H7 (cell line): ENCODE measurements around the gene ELP5. TPM values are rescaled to one million over a fixed set of nuclear protein-coding genes. Genes with fewer than 3 reads are reported as not detected.

Experiments used
- DNase-seq: peaks from one replicate; pipeline ENCODE4 v3.0.0; 2012
- H3K27me3 ChIP-seq: 2 replicates; pipeline ENCODE4 v1.6.0; 2011; ENCODE audit warnings: mild to moderate bottlenecking, low read length; ENCODE audit not compliant: control insufficient read depth, insufficient read depth
- H3K36me3 ChIP-seq: replicated peaks from 2 replicates; pipeline ENCODE4 v1.5.1; 2011; ENCODE audit warnings: low read length; ENCODE audit not compliant: control insufficient read depth, insufficient read depth
- H3K4me3 ChIP-seq: 2 replicates; pipeline ENCODE4 v1.5.1; 2011; ENCODE audit warnings: low read depth, mild to moderate bottlenecking, control low read depth, low read length, moderate library complexity; ENCODE audit not compliant: insufficient read depth
- total RNA-seq: library from RNA; depleted of rRNA; stranded (reverse); fragments of >200 nt; shearing (Covaris generic); gene quantifications from 2 replicates; pipeline ENCODE4 v1.2.3, GENCODE V29; 2014

The ELP5 gene
- total RNA-seq, 1 experiment from 2014 or later = 77.4 TPM

- H3K4me3 ChIP-seq = peak overlapping the region; percentile 99
- no peaks in the 10 kb centered on the region for H3K27me3 ChIP-seq
- no peak for DNase-seq
- peaks cover 7% of the 10 kb centered on the region for H3K36me3 ChIP-seq
Observed at GRCh38 chr17:7250695-7251627, 1.1 kb upstream of the ELP5 start.

- Histone ChIP-seq H3K4me3 (peak within 1 kb of the TSS; percentile 99), H3K36me3 (peaks cover 7% of the 10 kb centered on the region), H3K27me3 (no peaks in the 10 kb centered on the region)
- peak; percentile 98 for DNase-seq
Observed at GRCh38 chr17:7251661-7252175, 297 bp upstream of the ELP5 start, which contains the start of gene CTDNEP1. Gene CTDNEP1, minus strand, starts transcription at chr17:7251734. Its CDS starts 438 bp downstream, at chr17:7251296.

DNA sequence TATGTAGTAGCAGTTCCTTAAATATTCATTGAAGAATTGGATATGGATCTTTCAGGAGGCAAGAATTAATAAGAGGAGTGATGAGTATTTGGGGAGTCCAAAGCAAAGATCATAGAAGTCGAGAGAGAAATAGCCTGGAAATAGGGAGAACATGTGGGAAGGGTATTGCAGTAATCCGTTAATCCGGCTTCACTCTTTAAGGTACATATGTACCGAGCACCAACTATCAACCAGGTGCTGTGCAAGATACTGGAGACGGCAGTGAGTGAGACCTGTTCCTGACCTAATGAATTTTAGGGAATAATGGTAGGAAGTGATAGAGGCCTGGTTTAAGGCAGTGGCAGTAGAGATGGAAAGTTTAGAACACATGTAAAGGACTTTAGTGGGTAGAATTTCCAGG lies 1.1 kb downstream of the ELP5 start:
- Histone ChIP-seq H3K36me3 (peaks cover 8% of the 10 kb centered on the region), H3K27me3 (no peaks in the 10 kb centered on the region), H3K4me3 (peak overlapping the region; percentile 99)
- no peak for DNase-seq

- Histone ChIP-seq H3K27me3 (no peaks in the 10 kb centered on the region), H3K4me3 (no peak overlapping the region), H3K36me3 (peaks cover 18% of the 10 kb centered on the region)
- DNase-seq = no peak
Observed at GRCh38 chr17:7254511-7254910, 2.5 kb downstream of the ELP5 start.

DNA sequence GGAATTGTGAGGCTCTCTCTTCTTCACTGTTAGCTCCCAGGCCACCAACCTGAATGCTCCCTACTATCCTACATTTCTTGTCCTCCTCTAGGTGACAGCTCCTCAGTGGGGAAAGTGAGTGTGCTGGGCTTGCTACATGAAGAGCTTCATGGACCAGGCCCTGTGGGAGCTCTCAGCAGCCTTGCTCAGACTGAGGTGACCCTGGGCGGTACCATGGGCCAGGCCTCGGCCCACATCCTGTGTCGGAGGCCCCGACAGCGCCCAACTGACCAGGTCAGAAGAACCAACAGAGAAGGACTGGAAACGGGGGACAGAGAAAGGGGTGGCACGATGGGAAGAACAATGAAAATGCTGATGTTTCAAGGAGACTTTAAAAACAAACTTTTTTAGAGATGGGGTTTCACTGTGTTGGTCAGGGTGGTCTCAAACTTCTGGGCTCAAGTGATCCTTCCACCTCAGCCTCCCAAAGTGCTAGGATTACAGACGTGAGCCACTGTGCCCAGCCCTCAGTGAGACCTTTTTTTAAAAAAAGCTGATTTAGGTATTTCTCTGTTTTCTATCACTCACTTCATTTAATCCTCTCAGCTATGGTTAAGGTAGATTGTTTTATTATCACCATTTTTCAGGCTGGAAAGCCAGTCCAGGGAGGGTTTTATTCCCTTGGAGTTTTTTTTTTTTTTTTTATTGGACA lies 4.9 kb downstream of the ELP5 start:
- Histone ChIP-seq H3K36me3 (peaks cover 19% of the 10 kb centered on the region), H3K4me3 (no peak overlapping the region), H3K27me3 (peaks cover 13% of the 10 kb centered on the region; the same call in 1 of the 2 replicates)
- no peak for DNase-seq

- Histone ChIP-seq H3K27me3 (peaks cover 22% of the 10 kb centered on the region; the same call in 1 of the 2 replicates), H3K4me3 (no peak overlapping the region), H3K36me3 (peaks cover 19% of the 10 kb centered on the region)
- DNase-seq = peak; percentile 20
Observed at GRCh38 chr17:7258731-7259554, 6.9 kb downstream of the ELP5 start.

DNA sequence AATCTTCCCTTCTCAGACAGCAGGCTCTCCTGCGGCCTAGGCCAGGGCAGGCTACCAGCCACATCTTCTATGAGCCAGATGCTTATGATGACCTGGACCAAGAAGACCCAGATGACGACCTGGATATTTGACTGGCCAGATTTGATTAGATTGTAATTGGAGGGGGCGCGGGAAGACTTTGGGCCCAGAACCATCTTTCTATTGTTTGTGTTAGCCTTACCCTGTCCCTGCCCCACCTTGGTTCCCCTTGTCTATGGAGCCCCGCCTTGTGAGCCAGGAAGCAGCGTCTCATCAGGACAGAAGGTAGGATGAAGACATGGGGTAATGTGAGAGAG lies 7.5 kb downstream of the ELP5 start:
- peaks cover 18% of the 10 kb centered on the region for H3K36me3 ChIP-seq
- no peak overlapping the region for H3K4me3 ChIP-seq
- DNase-seq = no peak
- peaks cover 22% of the 10 kb centered on the region; the same call in 1 of the 2 replicates for H3K27me3 ChIP-seq

DNA sequence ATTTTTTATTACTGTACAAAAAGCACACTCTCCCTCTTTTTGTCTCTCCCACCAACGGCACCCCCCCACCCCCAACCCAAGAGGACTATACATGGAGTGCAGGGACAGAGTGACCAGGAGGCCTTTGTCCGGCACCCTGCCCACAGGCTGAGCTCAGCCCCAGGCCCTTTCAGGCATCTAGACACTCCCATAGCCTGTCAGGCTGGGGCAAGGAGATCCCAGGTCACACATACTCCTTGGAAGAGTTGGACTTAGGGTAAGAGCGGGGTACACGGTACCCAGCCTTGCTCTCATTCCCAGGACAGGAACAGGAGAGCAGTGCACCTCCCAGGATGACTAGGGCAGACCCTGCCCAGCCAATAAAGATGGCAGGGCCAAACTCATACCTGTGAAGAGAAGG lies 8.1 kb downstream of the ELP5 start:
- Histone ChIP-seq H3K27me3 (peaks cover 22% of the 10 kb centered on the region; the same call in 1 of the 2 replicates), H3K36me3 (peaks cover 18% of the 10 kb centered on the region), H3K4me3 (no peak overlapping the region)
- DNase-seq = peak; percentile 18

DNA sequence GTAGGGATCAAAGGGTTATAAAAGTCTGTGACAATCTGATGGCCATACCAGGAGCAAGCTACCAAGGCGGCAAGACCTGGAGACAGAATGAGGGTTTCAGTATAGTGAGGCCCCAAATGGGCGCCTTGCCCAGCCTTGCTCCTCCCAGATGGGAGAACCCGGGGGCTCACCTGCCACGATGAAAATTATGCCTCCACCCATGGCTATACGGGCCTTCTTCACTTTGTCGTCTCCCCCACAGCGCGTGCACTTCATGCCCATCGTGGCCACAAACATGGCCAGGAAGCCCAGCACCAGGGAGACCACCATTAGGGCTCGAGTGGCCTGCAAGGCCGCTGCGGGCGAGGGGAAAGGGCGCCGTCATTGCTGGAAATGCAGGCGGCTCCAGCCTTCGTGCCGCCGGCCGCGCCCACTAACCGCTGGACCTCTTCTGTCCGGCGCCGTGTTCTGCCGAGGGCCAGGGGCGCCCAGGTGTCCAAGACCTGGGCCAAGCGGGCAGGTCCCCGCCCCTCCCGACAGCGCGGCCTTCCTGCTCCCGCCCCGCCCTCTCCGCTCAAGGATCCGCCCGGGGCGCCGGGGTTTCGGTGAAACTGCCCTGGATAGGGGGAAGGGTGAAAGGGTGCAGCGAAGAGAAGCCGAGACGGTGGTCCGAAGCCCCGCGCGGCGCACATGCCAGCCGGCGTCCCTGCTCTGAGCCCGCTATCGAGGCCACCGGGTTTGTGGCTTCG lies 8.8 kb downstream of the ELP5 start:
- peak; percentile 94 for DNase-seq
- H3K36me3 ChIP-seq = peaks cover 16% of the 10 kb centered on the region
- H3K4me3 ChIP-seq = peak overlapping the region; percentile 79
- peaks cover 22% of the 10 kb centered on the region; the same call in 1 of the 2 replicates for H3K27me3 ChIP-seq

DNA sequence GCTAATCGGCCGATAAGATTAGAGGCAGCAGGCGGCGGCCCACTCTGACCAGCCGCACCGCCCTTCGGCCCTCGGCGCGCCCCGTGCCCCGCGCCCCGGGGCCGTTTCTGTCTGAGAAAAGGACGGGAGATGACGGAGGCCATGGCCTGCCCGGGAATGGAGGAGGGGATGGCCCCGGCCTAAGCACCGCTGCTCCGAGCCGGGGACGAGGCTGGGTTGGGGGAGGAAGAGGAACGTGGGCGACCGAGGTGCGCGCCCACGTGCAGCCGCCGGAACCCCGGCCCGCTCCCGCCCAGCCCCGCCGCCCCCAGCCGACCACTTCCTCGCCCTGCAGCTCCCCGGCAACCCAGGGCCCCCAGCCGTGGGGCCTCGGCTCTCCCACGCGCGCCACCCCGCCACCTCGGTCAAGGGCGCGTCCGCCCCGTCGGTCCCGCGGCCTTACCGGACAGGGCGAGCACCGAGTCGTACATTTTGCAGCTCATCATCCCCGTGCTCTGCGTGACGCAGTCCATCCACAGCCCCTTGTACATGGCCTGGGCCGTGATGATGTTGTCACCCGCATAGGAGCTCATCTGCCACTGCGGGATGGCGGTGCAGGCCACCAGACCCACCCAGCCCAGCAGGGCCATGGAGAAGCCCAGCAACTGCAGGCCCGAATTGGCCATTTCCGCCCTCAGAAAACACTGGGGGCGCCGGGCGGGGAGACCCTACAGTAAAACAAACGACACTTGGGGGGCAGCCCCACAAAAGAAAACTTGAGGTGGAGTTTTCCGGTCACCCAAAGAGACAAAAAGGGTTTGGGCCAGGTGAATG lies 9.6 kb downstream of the ELP5 start:
- peak overlapping the region; percentile 79 for H3K4me3 ChIP-seq
- DNase-seq = peak; percentile 78
- peaks cover 13% of the 10 kb centered on the region for H3K36me3 ChIP-seq
- peaks cover 22% of the 10 kb centered on the region; the same call in 1 of the 2 replicates for H3K27me3 ChIP-seq

GRCh38 chr17:7262192-7262934 lies 10.3 kb downstream of the ELP5 start, which contains the start of gene CLDN7:
Gene CLDN7, minus strand, starts transcription at chr17:7262478. Its CDS starts 435 bp downstream, at chr17:7262043.
- Histone ChIP-seq H3K4me3 (peak within 1 kb of the TSS; percentile 79), H3K27me3 (peaks cover 22% of the 10 kb centered on the region; the same call in 1 of the 2 replicates), H3K36me3 (peaks cover 12% of the 10 kb centered on the region)
- DNase-seq = peak; percentile 99
